Activated CD4-positive, alpha-beta T cell treated with anti-CD3 and anti-CD28 coated beads, Interleukin-2, amount 50 U/mL, for 48 hours (primary cell): Measurements from ENCODE around the gene GSDME.
A peak's percentile ranks its signal among the peaks of the same experiment; 100 is the strongest.
"Not testable (repeated sequence)": the region's sequence is repeated elsewhere in the genome, so short reads cannot be mapped to it uniquely, and the experiment has no call there.

ENCODE experiments used
- DNase-seq, 2 experiments: peaks; one replicate each; pipeline ENCODE4 v3.0.0-alpha.2; 2020

Gene GSDME

GRCh38 chr7:24757353-24758275 lies at the start of gene GSDME:
GSDME (minus strand) TSS chr7:24757464; CDS start chr7:24749774, 7,690 bp downstream.
- peak; percentile 37 for DNase-seq

DNA sequence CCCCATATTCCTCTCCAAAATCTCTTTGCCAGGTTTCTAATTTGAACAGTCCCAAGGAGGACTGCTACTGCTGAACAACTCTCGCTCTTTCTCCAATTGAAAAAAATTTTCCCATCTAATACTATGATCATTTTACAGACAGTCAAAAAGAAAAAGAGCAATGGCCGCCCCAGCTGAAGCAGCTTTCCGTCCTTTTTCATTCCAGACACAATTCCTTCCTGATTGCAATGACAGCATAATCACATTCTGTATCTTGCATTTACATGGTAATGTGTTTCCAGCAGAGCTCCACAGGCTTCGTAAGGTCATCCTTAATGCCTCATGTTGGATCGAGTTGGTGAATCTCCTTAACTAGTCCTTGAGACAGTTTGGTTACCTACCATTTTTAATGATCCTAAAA lies 45.0 kb upstream of the GSDME start:
- no peak for DNase-seq

DNA sequence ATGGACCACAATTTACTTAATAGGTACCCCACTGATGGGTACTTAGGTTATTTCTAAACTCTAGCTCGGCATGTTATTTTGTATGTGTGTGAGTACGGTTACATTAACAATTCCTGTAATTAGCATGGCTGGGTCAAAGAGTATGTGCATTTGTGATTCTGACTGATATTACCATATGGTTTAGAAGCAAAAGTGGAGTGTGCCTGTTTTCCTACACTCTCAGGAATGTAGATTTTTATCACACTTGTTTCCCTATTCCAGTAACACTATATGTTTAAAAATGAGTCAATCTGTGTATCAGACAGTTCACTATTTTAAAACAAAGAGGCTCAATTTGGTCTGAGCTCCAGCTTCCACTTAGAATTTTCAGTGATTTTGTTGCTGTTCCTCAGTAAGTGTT lies 44.6 kb upstream of the GSDME start:
- no peak for DNase-seq

DNA sequence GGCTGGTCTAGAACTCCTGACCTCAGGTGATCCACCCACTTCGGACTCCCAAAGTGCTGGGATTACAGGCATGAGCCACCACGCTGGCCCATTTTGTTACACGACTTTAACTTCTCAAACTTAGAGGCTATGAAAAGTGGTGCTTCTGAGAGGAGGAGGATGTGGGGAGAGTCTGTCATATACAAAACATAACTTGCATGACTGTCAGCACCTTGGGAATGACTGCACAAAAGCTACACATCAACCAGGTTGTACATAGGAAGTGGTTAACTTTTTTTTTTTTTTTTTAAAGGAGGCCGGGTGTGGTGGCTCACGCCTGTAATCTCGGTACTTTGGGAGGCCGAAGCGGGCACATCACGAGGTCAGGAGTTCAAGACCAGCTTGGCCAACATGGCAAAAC lies 43.4 kb upstream of the GSDME start:
- no peak for DNase-seq

GRCh38 chr7:24800073-24800472 lies 42.8 kb upstream of the GSDME start:
- DNase-seq = no peak

GRCh38 chr7:24799506-24799905 lies 42.2 kb upstream of the GSDME start:
- no peak for DNase-seq

GRCh38 chr7:24798261-24798660 lies 41.0 kb upstream of the GSDME start:
- DNase-seq = no peak

DNA sequence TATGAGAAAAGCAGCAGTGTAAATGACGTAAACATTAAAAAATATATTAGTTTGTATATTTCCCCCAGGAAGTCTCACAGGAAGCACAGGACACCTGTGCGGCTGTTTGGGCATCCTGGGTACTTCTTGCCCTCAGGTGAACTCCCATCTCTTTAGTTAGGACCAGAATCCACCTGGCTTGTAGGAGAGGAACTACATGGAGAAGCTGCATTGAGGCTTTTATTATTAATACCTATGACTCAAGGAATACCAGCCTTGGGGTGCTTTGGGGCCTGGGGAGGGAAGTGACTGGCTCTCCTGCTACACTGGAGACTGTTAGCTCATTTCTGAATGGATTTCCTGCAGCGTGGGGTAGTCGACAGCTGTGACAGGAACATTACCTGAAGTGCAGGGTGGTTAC lies 40.0 kb upstream of the GSDME start:
- no peak for DNase-seq

DNA sequence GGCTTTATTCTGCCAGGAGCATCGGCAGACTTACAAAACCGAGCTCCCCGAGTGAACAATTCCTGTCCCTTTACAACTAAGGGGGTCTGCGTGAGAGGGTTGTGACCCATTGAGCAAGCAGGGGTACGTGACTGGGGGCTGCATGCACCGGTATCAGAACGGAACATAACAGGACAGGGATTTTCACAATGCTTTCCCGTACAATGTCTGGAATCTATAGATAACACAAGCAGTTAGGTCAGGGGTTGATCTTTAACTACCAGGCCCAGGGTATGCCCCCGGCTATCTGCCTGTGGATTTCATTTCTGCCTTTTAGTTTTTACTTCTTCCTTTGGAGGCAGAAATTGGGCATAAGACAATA lies 38.1 kb upstream of the GSDME start:
- DNase-seq = no peak

- DNase-seq = not testable (repeated sequence)
Measured at GRCh38 chr7:24794751-24795406, 37.6 kb upstream of the GSDME start.

DNA sequence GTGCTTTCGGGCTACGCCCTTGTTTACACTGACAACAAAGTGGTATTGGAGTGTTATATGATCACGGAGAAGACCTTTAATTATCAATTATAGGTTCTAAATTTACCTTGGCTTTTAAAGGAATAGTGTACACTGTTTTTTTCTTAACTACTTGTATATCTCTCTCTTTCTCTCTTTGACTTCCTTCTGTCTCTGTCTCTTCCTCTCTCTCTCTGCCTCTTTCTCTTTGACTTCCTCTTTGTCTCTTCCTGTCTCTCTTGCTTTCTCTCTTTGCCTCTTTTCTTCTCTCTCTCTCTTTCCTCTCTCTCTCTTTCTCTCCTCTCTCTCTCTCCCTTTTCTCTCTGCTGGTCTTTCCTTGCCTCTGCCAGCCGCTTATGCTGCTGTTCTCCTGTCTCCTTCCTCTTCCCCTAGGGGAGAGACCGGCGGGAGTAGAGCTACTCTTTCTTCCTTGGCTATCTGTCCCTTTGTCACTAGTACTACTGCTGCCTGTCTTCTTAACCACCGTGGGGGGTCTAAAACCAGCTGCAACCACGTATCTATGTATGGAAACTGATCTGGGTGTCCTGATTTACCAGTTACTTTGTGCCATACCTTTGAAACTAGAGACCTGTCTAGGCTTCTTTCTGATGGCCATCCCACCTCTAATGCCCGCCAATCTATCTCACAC lies 36.9 kb upstream of the GSDME start:
- DNase-seq = no peak

DNA sequence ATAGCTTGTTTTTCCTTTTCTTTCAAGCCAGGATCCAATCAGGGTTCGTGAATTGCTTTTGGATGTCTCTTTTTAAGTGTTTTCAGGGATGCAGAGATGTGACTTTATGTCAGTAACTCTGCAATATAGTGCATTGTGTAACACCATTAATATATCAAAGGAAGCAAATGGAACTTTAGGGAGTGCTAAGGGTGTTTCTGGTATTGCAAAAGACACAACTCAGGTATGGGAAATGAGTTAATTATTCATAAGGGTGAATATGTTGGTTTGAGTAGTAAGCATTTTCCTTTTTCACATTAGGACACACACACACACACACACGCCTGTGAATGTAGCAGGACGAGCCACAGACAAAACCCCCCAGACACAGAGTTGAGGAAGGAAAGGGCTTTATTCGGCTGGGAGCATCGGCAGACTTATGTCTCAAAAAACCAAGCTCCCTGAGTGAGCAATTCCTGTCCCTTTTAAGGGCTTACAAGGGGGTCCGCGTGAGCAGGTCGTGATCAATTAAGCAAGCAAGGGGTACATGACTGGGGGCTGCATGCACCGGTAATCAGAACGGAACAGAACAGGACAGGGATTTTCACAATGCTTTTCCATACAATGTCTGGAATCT lies 31.8 kb upstream of the GSDME start:
- DNase-seq = no peak

GRCh38 chr7:24788075-24788474 lies 30.8 kb upstream of the GSDME start:
- DNase-seq = no peak

GRCh38 chr7:24786941-24787340 lies 29.7 kb upstream of the GSDME start:
- DNase-seq = peak; percentile 10 to 32

DNA sequence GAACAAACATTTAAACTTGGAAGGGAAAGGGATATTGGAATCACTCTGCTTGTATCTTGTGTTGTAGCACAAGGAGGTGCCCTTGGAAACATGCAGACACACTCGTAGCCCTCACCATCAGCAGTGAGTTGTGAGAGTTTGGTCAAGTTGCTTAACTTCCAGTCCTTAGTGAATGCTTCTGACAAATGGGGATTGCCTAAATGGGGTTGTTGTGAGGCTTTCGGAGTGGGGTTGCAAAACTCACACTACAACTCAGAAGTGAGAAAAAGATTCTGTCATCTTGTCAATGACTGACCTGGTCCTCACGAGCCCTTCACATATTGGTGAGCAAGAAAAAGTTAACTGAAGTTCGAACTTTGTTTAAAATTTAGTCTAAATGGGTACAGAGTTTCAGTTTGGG lies 29.0 kb upstream of the GSDME start:
- DNase-seq = no peak

DNA sequence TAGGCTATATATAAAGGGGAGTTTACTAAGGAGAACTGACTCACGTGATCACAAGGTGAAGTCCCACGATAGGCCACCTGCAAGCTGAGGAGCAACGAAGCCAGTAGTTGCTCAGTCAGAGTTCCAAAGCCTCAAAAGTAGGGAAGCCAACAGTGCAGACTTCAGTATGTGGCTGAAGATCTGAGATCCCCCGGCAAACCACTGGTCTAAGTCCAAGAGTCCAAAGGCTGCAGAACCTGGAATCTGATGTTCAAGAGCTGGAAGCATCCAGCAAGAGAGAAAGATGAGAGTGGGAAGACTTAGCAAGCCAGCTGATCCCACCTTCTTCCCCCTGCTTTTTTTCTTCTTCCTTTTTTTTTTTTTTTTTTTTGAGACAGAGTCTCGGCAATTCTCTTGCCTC lies 27.0 kb upstream of the GSDME start:
- no peak for DNase-seq

DNA sequence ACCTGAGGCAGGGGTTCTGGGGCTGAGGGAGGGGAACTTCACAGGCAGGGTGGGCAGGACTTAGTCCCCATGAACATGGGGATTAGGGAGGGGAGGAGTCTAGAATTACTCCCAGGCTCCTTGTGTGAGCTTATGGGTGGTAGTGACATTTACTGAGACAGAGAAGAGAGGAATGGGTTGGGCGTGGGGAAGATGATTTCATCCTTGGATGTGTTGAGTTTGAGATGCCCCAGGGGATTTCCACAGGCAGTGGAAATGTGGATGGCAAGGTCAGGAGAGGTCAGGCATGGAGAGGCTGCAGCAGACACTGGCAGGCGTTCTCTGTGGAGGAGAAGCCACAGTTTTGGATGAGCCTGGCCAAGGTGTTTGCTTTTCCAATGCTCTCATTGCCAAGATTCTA lies 26.4 kb upstream of the GSDME start:
- DNase-seq = no peak

DNA sequence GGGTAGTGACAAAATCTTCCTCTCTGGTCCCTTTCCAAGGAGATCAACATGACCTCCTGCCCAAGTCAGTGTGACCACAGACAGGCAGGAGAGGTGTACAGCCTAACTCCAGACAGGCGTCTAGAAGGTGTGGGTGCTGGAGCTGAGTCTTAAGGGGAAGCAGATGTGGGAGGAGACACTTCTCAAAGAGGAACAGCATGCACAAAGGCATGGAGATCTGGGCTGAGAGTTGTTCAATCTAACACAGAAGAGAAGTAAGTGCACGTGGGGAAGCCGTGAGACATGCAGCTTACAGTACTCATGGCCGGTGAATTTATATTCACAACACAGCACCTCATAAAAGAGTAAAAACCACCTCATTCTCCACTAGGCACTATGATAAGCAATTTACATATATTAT lies 23.8 kb upstream of the GSDME start:
- no peak for DNase-seq

- no peak for DNase-seq
Measured at GRCh38 chr7:24779283-24779655, 22.0 kb upstream of the GSDME start.

GRCh38 chr7:24778543-24779282 lies 21.4 kb upstream of the GSDME start:
- no peak for DNase-seq

DNA sequence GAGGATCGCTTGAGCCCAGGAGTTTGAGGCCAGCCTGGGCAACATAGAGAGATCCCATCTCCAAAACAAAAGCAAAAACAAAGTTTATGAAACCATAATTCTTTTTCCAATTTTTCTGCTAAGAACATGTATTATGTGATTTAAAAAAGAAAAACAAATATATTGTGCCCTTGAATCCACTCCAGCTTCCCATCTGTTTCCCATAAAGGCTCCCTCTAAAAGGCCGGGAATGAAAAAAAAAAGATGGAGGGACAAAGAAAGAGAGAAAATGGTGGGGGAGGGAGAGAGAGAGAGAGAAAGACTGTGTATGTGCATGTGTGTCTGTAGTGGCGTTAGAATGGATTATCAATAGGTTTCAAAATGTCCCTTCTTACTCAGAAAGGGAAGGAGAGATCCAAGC lies 20.5 kb upstream of the GSDME start:
- DNase-seq = no peak

GRCh38 chr7:24773646-24774045 lies 16.4 kb upstream of the GSDME start:
- DNase-seq = no peak

DNA sequence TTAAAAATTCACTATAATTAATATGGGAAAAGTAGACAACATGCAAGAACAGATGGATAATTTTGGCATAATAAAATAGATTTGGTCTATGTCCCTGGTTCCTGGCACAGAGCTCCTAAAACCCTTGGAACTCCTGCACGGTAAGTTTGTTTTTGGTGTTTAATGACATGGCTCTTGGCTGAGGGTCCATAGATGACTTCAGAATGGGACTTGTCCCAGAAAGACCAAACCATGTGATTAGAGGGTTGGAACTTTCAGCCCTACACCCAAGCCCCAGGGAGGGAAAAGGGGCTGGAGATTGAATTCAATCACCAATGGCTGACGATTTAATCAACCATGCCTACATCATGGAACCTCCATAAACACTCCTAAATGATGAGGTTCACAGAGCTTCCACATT lies 12.6 kb upstream of the GSDME start:
- no peak for DNase-seq
